ENCODE data around the gene PPP1R9B.
A peak's percentile ranks its signal among the peaks of the same experiment; 100 is the strongest.

The PPP1R9B gene

GRCh38 chr17:50090071-50090470, 60.4 kb downstream of the PPP1R9B start:
- TF ChIP-seq TAF1 (IDR thresholded peaks at IDR 0.05; ENCODE audit: borderline replicate concordance, insufficient read depth, low read length) (no peak), POLR2AphosphoS5 (IDR thresholded peaks at IDR 0.05; ENCODE audit: low read depth, low read length) (no peak), FOXP2 (optimal IDR thresholded peaks at IDR 0.05; ENCODE audit: borderline replicate concordance, extremely low read depth, extremely low read length, insufficient read depth) (no peak), SIN3A (IDR thresholded peaks at IDR 0.05; ENCODE audit: borderline replicate concordance, insufficient read depth, low read length) (no peak)
- TF ChIP-seq, protein P1, sequence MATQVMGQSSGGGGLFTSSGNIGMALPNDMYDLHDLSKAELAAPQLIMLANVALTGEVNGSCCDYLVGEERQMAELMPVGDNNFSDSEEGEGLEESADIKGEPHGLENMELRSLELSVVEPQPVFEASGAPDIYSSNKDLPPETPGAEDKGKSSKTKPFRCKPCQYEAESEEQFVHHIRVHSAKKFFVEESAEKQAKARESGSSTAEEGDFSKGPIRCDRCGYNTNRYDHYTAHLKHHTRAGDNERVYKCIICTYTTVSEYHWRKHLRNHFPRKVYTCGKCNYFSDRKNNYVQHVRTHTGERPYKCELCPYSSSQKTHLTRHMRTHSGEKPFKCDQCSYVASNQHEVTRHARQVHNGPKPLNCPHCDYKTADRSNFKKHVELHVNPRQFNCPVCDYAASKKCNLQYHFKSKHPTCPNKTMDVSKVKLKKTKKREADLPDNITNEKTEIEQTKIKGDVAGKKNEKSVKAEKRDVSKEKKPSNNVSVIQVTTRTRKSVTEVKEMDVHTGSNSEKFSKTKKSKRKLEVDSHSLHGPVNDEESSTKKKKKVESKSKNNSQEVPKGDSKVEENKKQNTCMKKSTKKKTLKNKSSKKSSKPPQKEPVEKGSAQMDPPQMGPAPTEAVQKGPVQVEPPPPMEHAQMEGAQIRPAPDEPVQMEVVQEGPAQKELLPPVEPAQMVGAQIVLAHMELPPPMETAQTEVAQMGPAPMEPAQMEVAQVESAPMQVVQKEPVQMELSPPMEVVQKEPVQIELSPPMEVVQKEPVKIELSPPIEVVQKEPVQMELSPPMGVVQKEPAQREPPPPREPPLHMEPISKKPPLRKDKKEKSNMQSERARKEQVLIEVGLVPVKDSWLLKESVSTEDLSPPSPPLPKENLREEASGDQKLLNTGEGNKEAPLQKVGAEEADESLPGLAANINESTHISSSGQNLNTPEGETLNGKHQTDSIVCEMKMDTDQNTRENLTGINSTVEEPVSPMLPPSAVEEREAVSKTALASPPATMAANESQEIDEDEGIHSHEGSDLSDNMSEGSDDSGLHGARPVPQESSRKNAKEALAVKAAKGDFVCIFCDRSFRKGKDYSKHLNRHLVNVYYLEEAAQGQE (IDR thresholded peaks at IDR 0.05; ENCODE audit: insufficient read depth in 1 of 2, low read depth in 2 of 2, low read length in 2 of 2): no peak

- no peak for TF ChIP-seq SIN3A (IDR thresholded peaks at IDR 0.05; ENCODE audit: borderline replicate concordance, insufficient read depth, low read length)
- no peak for TF ChIP-seq TAF1 (IDR thresholded peaks at IDR 0.05; ENCODE audit: borderline replicate concordance, insufficient read depth, low read length)
- no peak for TF ChIP-seq POLR2AphosphoS5 (IDR thresholded peaks at IDR 0.05; ENCODE audit: low read depth, low read length)
- no peak for TF ChIP-seq FOXP2 (optimal IDR thresholded peaks at IDR 0.05; ENCODE audit: borderline replicate concordance, extremely low read depth, extremely low read length, insufficient read depth)
- TF ChIP-seq, protein P1 (IDR thresholded peaks at IDR 0.05; ENCODE audit: insufficient read depth in 1 of 2, low read depth in 2 of 2, low read length in 2 of 2): no peak
These were observed 61.3 kb downstream of the PPP1R9B start for GRCh38 chr17:50088952-50089825.

DNA sequence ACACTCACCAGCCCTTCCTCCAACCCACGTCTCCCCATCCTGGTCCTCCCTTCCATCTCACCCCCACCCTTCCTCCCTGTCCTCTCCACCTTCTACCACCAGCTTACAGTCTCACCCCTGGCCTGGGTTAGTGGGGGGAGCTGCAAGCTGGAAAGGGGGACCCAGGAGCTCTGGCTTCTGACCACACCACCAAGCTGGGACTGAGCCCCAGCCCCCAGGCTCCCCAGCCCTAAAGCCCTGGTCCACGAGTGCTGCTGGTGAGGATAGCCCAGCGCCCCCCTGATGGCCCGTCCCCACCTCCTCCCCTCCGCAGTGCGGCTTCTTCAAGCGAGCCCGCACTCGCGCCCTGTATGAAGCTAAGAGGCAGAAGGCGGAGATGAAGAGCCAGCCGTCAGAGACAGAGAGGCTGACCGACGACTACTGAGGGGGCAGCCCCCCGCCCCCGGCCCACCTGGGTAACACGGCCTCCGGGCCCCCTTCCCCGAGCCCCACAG, 62.5 kb downstream of the PPP1R9B start:
- no peak for TF ChIP-seq TAF1 (IDR thresholded peaks at IDR 0.05; ENCODE audit: borderline replicate concordance, insufficient read depth, low read length)
- TF ChIP-seq FOXP2 (optimal IDR thresholded peaks at IDR 0.05; ENCODE audit: borderline replicate concordance, extremely low read depth, extremely low read length, insufficient read depth): no peak
- TF ChIP-seq, protein P1 (IDR thresholded peaks at IDR 0.05; ENCODE audit: insufficient read depth in 1 of 2, low read depth in 2 of 2, low read length in 2 of 2): no peak
- TF ChIP-seq POLR2AphosphoS5 (IDR thresholded peaks at IDR 0.05; ENCODE audit: low read depth, low read length): no peak

DNA sequence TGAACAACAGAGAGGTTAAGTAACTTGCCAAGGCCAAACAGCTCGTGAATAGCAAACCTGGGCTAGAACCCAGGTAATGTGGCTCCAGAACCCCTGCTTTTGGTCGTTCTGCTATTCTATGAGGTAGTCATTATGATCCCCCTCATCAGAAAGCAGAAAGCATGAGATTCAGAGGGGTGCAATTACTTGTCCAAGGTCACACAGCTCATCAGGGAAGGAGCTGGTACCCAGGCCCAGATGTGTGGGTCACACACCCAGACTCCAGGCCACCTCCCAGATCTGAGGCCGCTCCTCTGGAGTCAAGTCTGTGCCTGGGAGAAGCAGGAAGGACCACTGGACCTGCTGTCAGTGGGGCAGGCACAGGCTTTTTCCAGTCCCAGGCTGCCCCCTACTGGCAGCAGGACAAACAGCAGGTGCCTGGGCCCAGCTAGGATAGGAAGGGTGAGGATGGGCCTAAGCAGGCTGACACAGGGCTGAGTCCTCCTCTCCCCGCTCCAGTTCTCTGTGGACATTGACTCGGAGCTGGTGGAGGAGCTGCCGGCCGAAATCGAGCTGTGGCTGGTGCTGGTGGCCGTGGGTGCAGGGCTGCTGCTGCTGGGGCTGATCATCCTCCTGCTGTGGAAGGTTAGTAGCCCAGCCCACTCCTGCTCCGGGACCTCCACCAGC, 63.1 kb downstream of the PPP1R9B start:
- 0 out of 2 replicates have a peak, but pooled peaks have one; percentile 18 for TF ChIP-seq SIN3A (IDR thresholded peaks at IDR 0.05; ENCODE audit: borderline replicate concordance, insufficient read depth, low read length)
- no peak for TF ChIP-seq POLR2AphosphoS5 (IDR thresholded peaks at IDR 0.05; ENCODE audit: low read depth, low read length)
